Right lobe of liver (tissue), 4 donors: ENCODE measurements around the gene PIAS4.

Experiments used
- CTCF ChIP-seq, 4 donors: fragments of 200-600 bp in 3 of 4; fragments of 450-650 bp in 1 of 4; IDR thresholded peaks; one replicate each; pipeline versions ENCODE4 v1.5.1 to v1.8.0; 2016 to 2022; ENCODE audit warnings: antibody characterized with exemption in 4 of 4, mild to moderate bottlenecking in 2 of 4
- POLR2A ChIP-seq: fragments of 450-650 bp; IDR thresholded peaks from one replicate; pipeline ENCODE4 v1.6.1; 2017; ENCODE audit warnings: antibody characterized with exemption, mild to moderate bottlenecking
- donor health status: DM: no; HTN: no; CAD: no.
- donor health status: DM: no; HTN: no; CAD: no.
- donor health status: DM: no; HTN: yes; CAD: no.

GRCh38 chr19:4038661-4039423 lies 31.3 kb downstream of the PIAS4 start:
- TF ChIP-seq CTCF (IDR thresholded peaks at IDR 0.05) = no peak
- no peak for TF ChIP-seq POLR2A
